HG02763 (cell line): ENCODE measurements around the gene ACTG1.
A peak's percentile ranks its signal among the peaks of the same experiment; 100 is the strongest.

Experiments
- ATAC-seq: cut with Tn5 transposase; IDR thresholded peaks from one replicate; pipeline ENCODE4 v1.9.1; 2021; ENCODE audit warnings: mild to moderate bottlenecking, moderate library complexity; ENCODE audit not compliant: unreplicated experiment

Gene ACTG1

GRCh38 chr17:81518113-81518784, 5.7 kb upstream of the ACTG1 start:
- no peak for ATAC-seq

- peak; percentile 23 for ATAC-seq
Observed at GRCh38 chr17:81517339-81518112, 4.9 kb upstream of the ACTG1 start.

GRCh38 chr17:81517009-81517338, 4.4 kb upstream of the ACTG1 start:
- no peak for ATAC-seq

- no peak for ATAC-seq
Observed at GRCh38 chr17:81516439-81516838, 3.8 kb upstream of the ACTG1 start.

- no peak for ATAC-seq
Observed at GRCh38 chr17:81515530-81516041, 3.0 kb upstream of the ACTG1 start.

- peak; percentile 24 for ATAC-seq
Observed at GRCh38 chr17:81514739-81515529, 2.3 kb upstream of the ACTG1 start.

- no peak for ATAC-seq
Observed at GRCh38 chr17:81514489-81514738, 1.8 kb upstream of the ACTG1 start.

- no peak for ATAC-seq
Observed at GRCh38 chr17:81513753-81514488, 1.3 kb upstream of the ACTG1 start.

GRCh38 chr17:81513372-81513752, 763 bp upstream of the ACTG1 start:
- ATAC-seq, result peak; percentile 0

- ATAC-seq, result peak; percentile 1
Observed at GRCh38 chr17:81511804-81512561, 616 bp downstream of the ACTG1 start.

GRCh38 chr17:81511554-81511803, 1.1 kb downstream of the ACTG1 start:
- no peak for ATAC-seq

- no peak for ATAC-seq
Observed at GRCh38 chr17:81510785-81511553, 1.6 kb downstream of the ACTG1 start.

- ATAC-seq, result no peak
Observed at GRCh38 chr17:81509972-81510784, 2.4 kb downstream of the ACTG1 start.

GRCh38 chr17:81509207-81509971, 3.2 kb downstream of the ACTG1 start:
- ATAC-seq, result no peak

- no peak for ATAC-seq
Observed at GRCh38 chr17:81508639-81509206, 3.9 kb downstream of the ACTG1 start.

- ATAC-seq, result no peak
Observed at GRCh38 chr17:81503619-81504018, 9.0 kb downstream of the ACTG1 start.

GRCh38 chr17:81502471-81503017, 10.1 kb downstream of the ACTG1 start:
- ATAC-seq, result no peak

GRCh38 chr17:81500047-81500446, 12.6 kb downstream of the ACTG1 start:
- no peak for ATAC-seq
